B cell (primary cell): ENCODE data around the gene MAMLD1. TPM values are rescaled to one million over a fixed set of nuclear protein-coding genes. Genes with fewer than 3 reads are reported as not detected.

Experiments used
- ATAC-seq: fragments of 200-7000 bp; cut with Tn5 transposase; one replicate; pipeline ENCODE4 v1.10.0; 2021; ENCODE audit warnings: low read depth, mild to moderate bottlenecking, moderate number of reproducible peaks, moderate library complexity
- CTCF ChIA-PET: fragments of 350-600 bp; sonication (Branson Sonifier 250); formaldehyde crosslinking; loops from one replicate; lab custom pipeline; 2021; ENCODE audit warnings: antibody characterized with exemption, inconsistent platforms; lab: Charles Lee
- POLR2A ChIA-PET: fragments of 350-600 bp; sonication (Branson Sonifier 250); formaldehyde crosslinking; loops from one replicate; lab custom pipeline; 2021; ENCODE audit warnings: antibody characterized with exemption; lab: Charles Lee
- DNase-seq: peaks from one replicate; pipeline ENCODE4 v3.0.0; 2013
- H2AFZ ChIP-seq: 2 replicates; pipeline ENCODE4 v1.6.1; 2012; ENCODE audit warnings: mild to moderate bottlenecking, low read depth, low read length; ENCODE audit not compliant: insufficient read depth, poor library complexity, severe bottlenecking
- H3K27ac ChIP-seq, 2 donors: 1 replicate in 1 of 2; 2 replicates in 1 of 2; pipeline ENCODE4 v1.5.1; 2012 to 2013; ENCODE audit warnings: low read length in 2 of 2, mild to moderate bottlenecking in 2 of 2, moderate library complexity in 1 of 2
- H3K27me3 ChIP-seq, 4 experiments: fragments of 200-600 bp in 1 of 4; sonication (generic) in 1 of 4; replicated peaks in 1 of 4; 1 replicate in 2 of 4; 2 replicates in 2 of 4; pipeline versions ENCODE4 v1.6.1 to v1.7.0; 2013 to 2016; ENCODE audit warnings: low read length in 3 of 4, mild to moderate bottlenecking in 2 of 4, mixed read lengths in 1 of 4, moderate library complexity in 1 of 4; ENCODE audit not compliant: insufficient read depth in 4 of 4, control insufficient read depth in 3 of 4; ENCODE audit errors: control extremely low read depth in 1 of 4
- H3K36me3 ChIP-seq, 2 experiments: replicated peaks in 1 of 2; 1 replicate in 1 of 2; 2 replicates in 1 of 2; pipeline versions ENCODE4 v1.6.1 to v1.7.1; 2013; ENCODE audit warnings: low read length in 1 of 2; ENCODE audit not compliant: insufficient read depth in 2 of 2, control insufficient read depth in 1 of 2; ENCODE audit errors: control extremely low read depth in 1 of 2, extremely low read depth in 1 of 2
- H3K4me1 ChIP-seq, 2 donors: fragments of 200-600 bp in 1 of 2; sonication (generic) in 1 of 2; 1 replicate in 1 of 2; 2 replicates in 1 of 2; pipeline versions ENCODE4 v1.5.1 to v1.6.1; 2013 to 2017; ENCODE audit warnings: low read length in 2 of 2; ENCODE audit not compliant: control insufficient read depth in 2 of 2, insufficient read depth in 2 of 2
- H3K4me2 ChIP-seq: replicated peaks from 2 replicates; pipeline ENCODE3; 2012; ENCODE audit warnings: mild to moderate bottlenecking, low read depth, low read length; ENCODE audit not compliant: poor library complexity, severe bottlenecking
- H3K4me3 ChIP-seq, 5 experiments: fragments of 200-600 bp in 1 of 5; sonication (generic) in 1 of 5; 1 replicate in 3 of 5; 2 replicates in 2 of 5; pipeline versions ENCODE4 v1.5.1 to v1.7.0; 2011 to 2016; ENCODE audit warnings: low read length in 4 of 5, mild to moderate bottlenecking in 4 of 5, low read depth in 2 of 5, control low read depth in 1 of 5, moderate library complexity in 1 of 5; ENCODE audit not compliant: insufficient read depth in 1 of 5; ENCODE audit errors: control extremely low read depth in 1 of 5, extremely low read depth in 1 of 5
- H3K79me2 ChIP-seq: fragments of 200-600 bp; sonication (generic); one replicate; pipeline ENCODE4 v1.6.0; 2016; ENCODE audit warnings: low read length; ENCODE audit not compliant: control insufficient read depth, insufficient read depth
- H3K9ac ChIP-seq: fragments of 200-600 bp; sonication (generic); 2 replicates; pipeline ENCODE4 v1.6.1; 2017; ENCODE audit warnings: mild to moderate bottlenecking, low read length, moderate library complexity
- H3K9me3 ChIP-seq, 3 donors: one replicate each; pipeline versions ENCODE4 v1.6.1 to v1.7.1; 2013; ENCODE audit warnings: low read length in 2 of 3; ENCODE audit not compliant: control insufficient read depth in 2 of 3, insufficient read depth in 1 of 3; ENCODE audit errors: control extremely low read depth in 1 of 3
- H4K20me1 ChIP-seq: 2 replicates; pipeline ENCODE4 v1.6.0; 2012; ENCODE audit warnings: mild to moderate bottlenecking, low read length; ENCODE audit not compliant: insufficient read depth, control insufficient read depth, poor library complexity, severe bottlenecking
- H3K27ac Mint-ChIP-seq: one replicate; pipeline ENCODE4 v1.8.0; 2021; ENCODE audit warnings: mixed read lengths
- H3K27me3 Mint-ChIP-seq: one replicate; pipeline ENCODE4 v1.8.0; 2021; ENCODE audit warnings: mixed read lengths
- H3K4me1 Mint-ChIP-seq: one replicate; pipeline ENCODE4 v1.8.0; 2021; ENCODE audit warnings: mixed read lengths
- H3K4me3 Mint-ChIP-seq: one replicate; pipeline ENCODE4 v1.8.0; 2021; ENCODE audit warnings: mixed read lengths
- H3K9me3 Mint-ChIP-seq: one replicate; pipeline ENCODE4 v1.8.0; 2022; ENCODE audit warnings: mixed read lengths; ENCODE audit not compliant: insufficient read depth
- EZH2 ChIP-seq: IDR thresholded peaks from 2 replicates; pipeline ENCODE4 v1.6.1; 2012; ENCODE audit warnings: borderline replicate concordance, low read depth, mild to moderate bottlenecking, moderate library complexity, low read length; ENCODE audit not compliant: insufficient read depth, poor library complexity, severe bottlenecking
- WGBS: methylation state at CpG from one replicate; pipeline ENCODE4 v1.1.5; 2013; ENCODE audit warnings: missing lambda C conversion rate; ENCODE audit not compliant: insufficient coverage; 5-methylcytosine and 5-hydroxymethylcytosine counted together
- intact Hi-C: fragments of 100-400 bp; cut with micrococcal nuclease; formaldehyde crosslinking; loops from one replicate; pipeline ENCODE4 v1.10.0; 2022
- polyA plus RNA-seq: library from polyadenylated mRNA; depleted of rRNA; stranded (reverse); fragments of >200 nt; gene quantifications from 2 replicates; pipeline ENCODE4 v1.2.3, GENCODE V29; 2012
- total RNA-seq, 2 donors: library from RNA; stranded (reverse); fragments of 120-200 nt in 1 of 2; gene quantifications; 1 replicate in 1 of 2; 2 replicates in 1 of 2; pipeline versions ENCODE4 v1.2.3 to v1.2.4, GENCODE V29; 2013 to 2022
- TF ChIP-seq, protein P1 (sequence below): fragments of 200-600 bp; IDR thresholded peaks from one replicate; pipeline ENCODE4 v1.8.0; 2022; ENCODE audit warnings: antibody characterized with exemption, mild to moderate bottlenecking

Gene MAMLD1
- total and polyA plus RNA-seq, 2 donors (not counting 1 experiment from before 2014, with no cell fraction given), result 1.4 to 1.9 TPM

DNA sequence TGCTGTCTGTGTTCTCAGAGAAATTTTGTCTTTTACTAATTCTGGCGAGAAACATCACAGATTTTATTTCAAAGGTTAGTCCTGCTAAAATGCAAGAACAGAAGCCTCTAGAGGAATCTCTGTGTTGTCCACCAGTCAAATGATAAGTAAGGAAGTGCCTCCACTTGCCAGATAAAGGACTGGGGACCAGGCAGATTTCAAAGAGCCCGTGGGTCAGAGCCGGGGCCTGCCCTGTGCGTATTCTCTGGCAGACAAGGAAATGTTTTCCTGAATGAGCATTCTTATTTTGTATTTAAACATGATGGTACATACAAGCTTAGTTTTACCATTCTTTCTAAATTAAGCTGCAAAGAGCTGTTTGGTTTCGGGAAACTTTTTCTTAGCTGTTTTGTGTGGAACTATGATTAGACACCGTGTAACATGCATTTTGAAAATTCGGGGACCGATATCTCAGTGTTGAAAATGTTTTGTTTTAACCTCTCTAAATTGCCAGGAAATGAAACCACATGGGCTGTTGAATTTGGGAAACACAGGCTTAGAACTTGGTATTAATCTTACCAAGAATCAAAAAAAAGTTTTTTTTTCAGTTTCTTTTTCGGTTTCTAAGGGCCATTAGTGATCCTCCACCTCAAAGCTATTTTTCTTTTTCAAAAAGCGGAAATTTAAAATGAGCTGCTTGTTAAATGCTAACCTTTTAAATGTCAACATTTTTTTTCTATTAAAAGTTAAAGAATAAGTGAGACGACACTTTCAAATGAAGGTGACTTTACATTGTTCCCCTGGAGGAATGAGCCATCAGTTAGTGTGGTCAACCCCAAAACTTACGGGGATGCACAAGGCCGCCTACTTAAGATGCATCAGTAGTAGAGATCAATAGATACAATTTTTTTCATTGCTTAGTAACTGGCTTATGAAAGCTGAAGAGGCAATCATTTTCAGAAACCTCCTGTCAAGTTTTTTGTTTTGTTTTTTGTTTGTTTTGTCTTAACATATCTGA lies 115.7 kb downstream of the MAMLD1 start:
- Histone ChIP-seq H3K36me3 (no peaks in the 10 kb centered on the region), H4K20me1 (no peaks in the 10 kb centered on the region), H3K4me2 (peak overlapping the region; percentile 58), H2AFZ (peak overlapping the region; percentile 7), H3K4me3 (peak overlapping the region in 4 of 5 experiments; percentile 1 to 33 (median 11)), H3K27ac (peak overlapping the region; percentile 5 to 44), H3K79me2 (no peaks in the 10 kb centered on the region), H3K27me3 (no peaks in the 10 kb centered on the region), H3K4me1 (peaks cover 28 to 36% of the 10 kb centered on the region in 2 donors), H3K9me3 (no peaks in the 10 kb centered on the region), H3K9ac (peak overlapping the region; percentile 39)
- Mint-ChIP-seq H3K27ac (peak overlapping the region; percentile 87), H3K9me3 (no peaks in the 10 kb centered on the region), H3K27me3 (no peaks in the 10 kb centered on the region), H3K4me1 (peaks cover 39% of the 10 kb centered on the region), H3K4me3 (peak overlapping the region; percentile 86)
- POLR2A ChIA-PET, result no interaction called here
- TF ChIP-seq EZH2, result no peak
- TF ChIP-seq, protein P1, sequence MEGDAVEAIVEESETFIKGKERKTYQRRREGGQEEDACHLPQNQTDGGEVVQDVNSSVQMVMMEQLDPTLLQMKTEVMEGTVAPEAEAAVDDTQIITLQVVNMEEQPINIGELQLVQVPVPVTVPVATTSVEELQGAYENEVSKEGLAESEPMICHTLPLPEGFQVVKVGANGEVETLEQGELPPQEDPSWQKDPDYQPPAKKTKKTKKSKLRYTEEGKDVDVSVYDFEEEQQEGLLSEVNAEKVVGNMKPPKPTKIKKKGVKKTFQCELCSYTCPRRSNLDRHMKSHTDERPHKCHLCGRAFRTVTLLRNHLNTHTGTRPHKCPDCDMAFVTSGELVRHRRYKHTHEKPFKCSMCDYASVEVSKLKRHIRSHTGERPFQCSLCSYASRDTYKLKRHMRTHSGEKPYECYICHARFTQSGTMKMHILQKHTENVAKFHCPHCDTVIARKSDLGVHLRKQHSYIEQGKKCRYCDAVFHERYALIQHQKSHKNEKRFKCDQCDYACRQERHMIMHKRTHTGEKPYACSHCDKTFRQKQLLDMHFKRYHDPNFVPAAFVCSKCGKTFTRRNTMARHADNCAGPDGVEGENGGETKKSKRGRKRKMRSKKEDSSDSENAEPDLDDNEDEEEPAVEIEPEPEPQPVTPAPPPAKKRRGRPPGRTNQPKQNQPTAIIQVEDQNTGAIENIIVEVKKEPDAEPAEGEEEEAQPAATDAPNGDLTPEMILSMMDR, result no peak
- ATAC-seq, result peak; percentile 28
- peak; percentile 26 for DNase-seq
- intact Hi-C loops, result loop anchor here (5.0 kb wide), 1 partner anchor 116 kb away; the partner anchor contains the start of gene MAMLD1
- WGBS, result no CpG with 5 or more reads among the region's 13 CpGs
- CTCF ChIA-PET, result interaction anchor here (2.1 kb wide), 1 partner anchor 29 kb away, joined by 6 read pairs; no protein-coding TSS in a partner anchor
